HEK293 (cell line): ENCODE results near the gene ECE1.
A peak's percentile ranks its signal among the peaks of the same experiment; 100 is the strongest.

ENCODE experiments used
- GFI1B ChIP-seq: fragments of 450-650 bp; formaldehyde crosslinking; IDR thresholded peaks from 2 replicates; pipeline ENCODE4 v1.5.1; 2016; ENCODE audit warnings: missing biosample characterization, missing genetic modification characterization
- MEIS1 ChIP-seq: sonication (generic); formaldehyde crosslinking; IDR thresholded peaks from 2 replicates; pipeline ENCODE4 v1.8.1; 2022; ENCODE audit warnings: missing genetic modification reagents, mild to moderate bottlenecking, borderline replicate concordance
- SCRT1 ChIP-seq: fragments of 450-650 bp; formaldehyde crosslinking; IDR thresholded peaks from 2 replicates; pipeline ENCODE4 v1.5.1; 2016; ENCODE audit warnings: missing biosample characterization, missing genetic modification characterization, borderline replicate concordance
- TRIM28 ChIP-seq: IDR thresholded peaks from 2 replicates; pipeline ENCODE4 v1.6.1; 2011; ENCODE audit warnings: low read length, control low read depth, borderline replicate concordance
- ZBTB48 ChIP-seq: fragments of 450-650 bp; formaldehyde crosslinking; IDR thresholded peaks from 2 replicates; pipeline ENCODE4 v1.5.1; 2016; ENCODE audit warnings: missing biosample characterization, missing genetic modification characterization
- ZBTB7A ChIP-seq: fragments of 450-650 bp; formaldehyde crosslinking; IDR thresholded peaks from 2 replicates; pipeline ENCODE4 v1.5.1; 2016; ENCODE audit warnings: low read depth, missing biosample characterization, missing genetic modification characterization
- ZBTB8A ChIP-seq: fragments of 450-650 bp; formaldehyde crosslinking; IDR thresholded peaks from 2 replicates; pipeline ENCODE4 v1.5.1; 2016; ENCODE audit warnings: missing biosample characterization, missing genetic modification characterization
- ZFHX2 ChIP-seq: fragments of 450-650 bp; formaldehyde crosslinking; conservative IDR thresholded peaks from 2 replicates; pipeline ENCODE4 v1.5.1; 2016; ENCODE audit warnings: missing biosample characterization, missing genetic modification characterization
- ZFP37 ChIP-seq: fragments of 450-650 bp; formaldehyde crosslinking; IDR thresholded peaks from 2 replicates; pipeline ENCODE4 v1.5.1; 2016; ENCODE audit warnings: missing biosample characterization, missing genetic modification characterization
- ZNF112 ChIP-seq: fragments of 450-650 bp; formaldehyde crosslinking; IDR thresholded peaks from 2 replicates; pipeline ENCODE4 v1.5.0; 2017; ENCODE audit warnings: missing biosample characterization, missing genetic modification characterization
- ZNF155 ChIP-seq: fragments of 450-650 bp; formaldehyde crosslinking; IDR thresholded peaks from 2 replicates; pipeline ENCODE4 v1.5.1; 2016; ENCODE audit warnings: missing biosample characterization, missing genetic modification characterization
- ZNF202 ChIP-seq: fragments of 450-650 bp; formaldehyde crosslinking; IDR thresholded peaks from 2 replicates; pipeline ENCODE4 v1.5.1; 2016; ENCODE audit warnings: missing biosample characterization, missing genetic modification characterization, borderline replicate concordance
- ZNF214 ChIP-seq: fragments of 450-650 bp; formaldehyde crosslinking; IDR thresholded peaks from 2 replicates; pipeline ENCODE4 v1.5.1; 2017; ENCODE audit warnings: missing biosample characterization, mild to moderate bottlenecking, missing genetic modification characterization, borderline replicate concordance
- ZNF221 ChIP-seq: fragments of 450-650 bp; formaldehyde crosslinking; IDR thresholded peaks from 2 replicates; pipeline ENCODE4 v1.5.1; 2017; ENCODE audit warnings: missing biosample characterization, missing genetic modification characterization, borderline replicate concordance
- ZNF311 ChIP-seq: fragments of 450-650 bp; formaldehyde crosslinking; IDR thresholded peaks from 2 replicates; pipeline ENCODE4 v1.5.1; 2017; ENCODE audit warnings: missing biosample characterization, missing genetic modification characterization, borderline replicate concordance
- ZNF350 ChIP-seq: fragments of 450-650 bp; formaldehyde crosslinking; IDR thresholded peaks from 2 replicates; pipeline ENCODE4 v1.5.0; 2017; ENCODE audit warnings: missing biosample characterization, mild to moderate bottlenecking, missing genetic modification characterization
- ZNF37A ChIP-seq: fragments of 450-650 bp; IDR thresholded peaks from 2 replicates; pipeline ENCODE4 v1.5.1; 2018; ENCODE audit warnings: missing biosample characterization, missing genetic modification characterization
- ZNF423 ChIP-seq: fragments of 450-650 bp; formaldehyde crosslinking; IDR thresholded peaks from 2 replicates; pipeline ENCODE4 v1.5.1; 2016; ENCODE audit warnings: missing biosample characterization, missing genetic modification characterization
- ZNF473 ChIP-seq: fragments of 450-650 bp; formaldehyde crosslinking; IDR thresholded peaks from 2 replicates; pipeline ENCODE4 v1.5.1; 2017; ENCODE audit warnings: missing biosample characterization, missing genetic modification characterization
- ZNF639 ChIP-seq: fragments of 450-650 bp; formaldehyde crosslinking; IDR thresholded peaks from 2 replicates; pipeline ENCODE4 v1.5.1; 2016; ENCODE audit warnings: missing biosample characterization, missing genetic modification characterization
- ZNF670 ChIP-seq: fragments of 450-650 bp; formaldehyde crosslinking; IDR thresholded peaks from 2 replicates; pipeline ENCODE4 v1.5.1; 2016; ENCODE audit warnings: missing biosample characterization, missing genetic modification characterization, low read depth
- ZNF692 ChIP-seq: fragments of 450-650 bp; formaldehyde crosslinking; IDR thresholded peaks from 2 replicates; pipeline ENCODE4 v1.5.1; 2016; ENCODE audit warnings: missing biosample characterization, missing genetic modification characterization
- ZNF747 ChIP-seq: fragments of 450-650 bp; formaldehyde crosslinking; IDR thresholded peaks from 2 replicates; pipeline ENCODE4 v1.5.1; 2016; ENCODE audit warnings: missing biosample characterization, missing genetic modification characterization
- ZNF792 ChIP-seq: fragments of 450-650 bp; formaldehyde crosslinking; IDR thresholded peaks from 2 replicates; pipeline ENCODE4 v1.5.1; 2016; ENCODE audit warnings: missing biosample characterization, missing genetic modification characterization
- ZSCAN16 ChIP-seq: fragments of 450-650 bp; formaldehyde crosslinking; IDR thresholded peaks from 2 replicates; pipeline ENCODE4 v1.5.1; 2016; ENCODE audit warnings: missing biosample characterization, missing genetic modification characterization
- TF ChIP-seq, protein P1 (sequence below): fragments of 450-650 bp; formaldehyde crosslinking; IDR thresholded peaks from 2 replicates; pipeline ENCODE4 v1.5.1; 2017; ENCODE audit warnings: missing biosample characterization, missing genetic modification characterization
- TF ChIP-seq, protein P2 (sequence below): fragments of 450-650 bp; formaldehyde crosslinking; IDR thresholded peaks from 2 replicates; pipeline ENCODE4 v1.5.1; 2016; ENCODE audit warnings: missing biosample characterization, missing genetic modification characterization
- TF ChIP-seq, protein P3 (sequence below): fragments of 450-650 bp; formaldehyde crosslinking; IDR thresholded peaks from 2 replicates; pipeline ENCODE4 v1.5.1; 2016; ENCODE audit warnings: missing biosample characterization, missing genetic modification characterization
- TF ChIP-seq, protein P4 (sequence below): fragments of 450-650 bp; formaldehyde crosslinking; IDR thresholded peaks from 2 replicates; pipeline ENCODE4 v1.5.1; 2016; ENCODE audit warnings: missing biosample characterization, missing genetic modification characterization, low read depth

Gene ECE1

GRCh38 chr1:21176586-21177555, 113.4 kb downstream of the ECE1 start, which contains the start of gene EIF4G3 (continued):
- TF ChIP-seq ZFHX2 (peak; percentile 65), ZNF311 (no peak), ZNF423 (tag by site-specific recombination) (peak; percentile 61), ZNF37A (tag by site-specific recombination) (no peak), SCRT1 (tag by site-specific recombination) (no peak), ZNF214 (no peak), ZNF112 (tag by site-specific recombination) (no peak), ZFP37 (tag by site-specific recombination) (0 out of 2 replicates have a peak, but pooled peaks have one; percentile 25), ZSCAN16 (tag by site-specific recombination) (no peak), MEIS1 (CRISPR knock-in tag) (no peak), ZNF692 (tag by site-specific recombination) (peak; percentile 41), ZNF221 (tag by site-specific recombination) (no peak), ZNF155 (tag by site-specific recombination) (no peak), ZBTB48 (tag by site-specific recombination) (peak; percentile 45; the same call in 1 of the 2 replicates), ZBTB8A (tag by site-specific recombination) (peak; percentile 10; the same call in 1 of the 2 replicates), ZNF792 (tag by site-specific recombination) (no peak; the same call in 1 of the 2 replicates), GFI1B (tag by site-specific recombination) (no peak), ZNF747 (tag by site-specific recombination) (no peak), ZNF473 (tag by site-specific recombination) (no peak), ZNF639 (tag by site-specific recombination) (peak; percentile 70), ZNF670 (tag by site-specific recombination) (no peak), ZNF350 (tag by site-specific recombination) (no peak), ZNF202 (no peak), ZBTB7A (tag by site-specific recombination) (peak; percentile 86), TRIM28 (no peak)
- TF ChIP-seq, protein P1, sequence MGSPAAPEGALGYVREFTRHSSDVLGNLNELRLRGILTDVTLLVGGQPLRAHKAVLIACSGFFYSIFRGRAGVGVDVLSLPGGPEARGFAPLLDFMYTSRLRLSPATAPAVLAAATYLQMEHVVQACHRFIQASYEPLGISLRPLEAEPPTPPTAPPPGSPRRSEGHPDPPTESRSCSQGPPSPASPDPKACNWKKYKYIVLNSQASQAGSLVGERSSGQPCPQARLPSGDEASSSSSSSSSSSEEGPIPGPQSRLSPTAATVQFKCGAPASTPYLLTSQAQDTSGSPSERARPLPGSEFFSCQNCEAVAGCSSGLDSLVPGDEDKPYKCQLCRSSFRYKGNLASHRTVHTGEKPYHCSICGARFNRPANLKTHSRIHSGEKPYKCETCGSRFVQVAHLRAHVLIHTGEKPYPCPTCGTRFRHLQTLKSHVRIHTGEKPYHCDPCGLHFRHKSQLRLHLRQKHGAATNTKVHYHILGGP (tag by site-specific recombination), result no peak
- TF ChIP-seq, protein P2, sequence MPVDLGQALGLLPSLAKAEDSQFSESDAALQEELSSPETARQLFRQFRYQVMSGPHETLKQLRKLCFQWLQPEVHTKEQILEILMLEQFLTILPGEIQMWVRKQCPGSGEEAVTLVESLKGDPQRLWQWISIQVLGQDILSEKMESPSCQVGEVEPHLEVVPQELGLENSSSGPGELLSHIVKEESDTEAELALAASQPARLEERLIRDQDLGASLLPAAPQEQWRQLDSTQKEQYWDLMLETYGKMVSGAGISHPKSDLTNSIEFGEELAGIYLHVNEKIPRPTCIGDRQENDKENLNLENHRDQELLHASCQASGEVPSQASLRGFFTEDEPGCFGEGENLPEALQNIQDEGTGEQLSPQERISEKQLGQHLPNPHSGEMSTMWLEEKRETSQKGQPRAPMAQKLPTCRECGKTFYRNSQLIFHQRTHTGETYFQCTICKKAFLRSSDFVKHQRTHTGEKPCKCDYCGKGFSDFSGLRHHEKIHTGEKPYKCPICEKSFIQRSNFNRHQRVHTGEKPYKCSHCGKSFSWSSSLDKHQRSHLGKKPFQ (tag by site-specific recombination), result peak; percentile 53
- TF ChIP-seq, protein P3, sequence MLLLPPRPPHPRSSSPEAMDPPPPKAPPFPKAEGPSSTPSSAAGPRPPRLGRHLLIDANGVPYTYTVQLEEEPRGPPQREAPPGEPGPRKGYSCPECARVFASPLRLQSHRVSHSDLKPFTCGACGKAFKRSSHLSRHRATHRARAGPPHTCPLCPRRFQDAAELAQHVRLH (tag by site-specific recombination), result peak; percentile 85
- TF ChIP-seq, protein P4, sequence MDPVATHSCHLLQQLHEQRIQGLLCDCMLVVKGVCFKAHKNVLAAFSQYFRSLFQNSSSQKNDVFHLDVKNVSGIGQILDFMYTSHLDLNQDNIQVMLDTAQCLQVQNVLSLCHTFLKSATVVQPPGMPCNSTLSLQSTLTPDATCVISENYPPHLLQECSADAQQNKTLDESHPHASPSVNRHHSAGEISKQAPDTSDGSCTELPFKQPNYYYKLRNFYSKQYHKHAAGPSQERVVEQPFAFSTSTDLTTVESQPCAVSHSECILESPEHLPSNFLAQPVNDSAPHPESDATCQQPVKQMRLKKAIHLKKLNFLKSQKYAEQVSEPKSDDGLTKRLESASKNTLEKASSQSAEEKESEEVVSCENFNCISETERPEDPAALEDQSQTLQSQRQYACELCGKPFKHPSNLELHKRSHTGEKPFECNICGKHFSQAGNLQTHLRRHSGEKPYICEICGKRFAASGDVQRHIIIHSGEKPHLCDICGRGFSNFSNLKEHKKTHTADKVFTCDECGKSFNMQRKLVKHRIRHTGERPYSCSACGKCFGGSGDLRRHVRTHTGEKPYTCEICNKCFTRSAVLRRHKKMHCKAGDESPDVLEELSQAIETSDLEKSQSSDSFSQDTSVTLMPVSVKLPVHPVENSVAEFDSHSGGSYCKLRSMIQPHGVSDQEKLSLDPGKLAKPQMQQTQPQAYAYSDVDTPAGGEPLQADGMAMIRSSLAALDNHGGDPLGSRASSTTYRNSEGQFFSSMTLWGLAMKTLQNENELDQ (tag by site-specific recombination), result no peak
